ENCODE results near the gene TMUB2. TPM values are rescaled to one million over a fixed set of nuclear protein-coding genes. Genes with fewer than 3 reads are reported as not detected.
A peak's percentile ranks its signal among the peaks of the same experiment; 100 is the strongest.

TMUB2 gene
- total RNA-seq, 2 donors from 2014 or later = 42.9 to 67.2 TPM

- H3K36me3 ChIP-seq = no peaks in the 10 kb centered on the region
- no peaks in the 10 kb centered on the region for H3K9me3 ChIP-seq
- intact Hi-C loops (cut with DNase I) = no loop called here
- no peaks in the 10 kb centered on the region for H3K27me3 ChIP-seq (replicated peaks; ENCODE audit: insufficient read depth)
- no peak overlapping the region for H3K27ac ChIP-seq
- no peak for DNase-seq (ENCODE audit: low spot score)
- WGBS = 87% methylated on average over 8 of the region's 8 CpGs
- no peak for TF ChIP-seq POLR2A (IDR thresholded peaks at IDR 0.05)
- no peak for TF ChIP-seq POLR2AphosphoS5 (IDR thresholded peaks at IDR 0.05)
- no peak for TF ChIP-seq CTCF (IDR thresholded peaks at IDR 0.05)
- H3K4me3 ChIP-seq = no peak overlapping the region
- peaks cover 7% of the 10 kb centered on the region for H3K4me1 ChIP-seq (replicated peaks)
These were observed 2.5 kb upstream of the TMUB2 start for GRCh38 chr17:44184212-44184810.

- intact Hi-C loops (cut with DNase I) = no loop called here
- no peak for TF ChIP-seq POLR2A (IDR thresholded peaks at IDR 0.05)
- TF ChIP-seq CTCF (IDR thresholded peaks at IDR 0.05) = no peak
- TF ChIP-seq POLR2AphosphoS5 (IDR thresholded peaks at IDR 0.05) = no peak
- Histone ChIP-seq H3K36me3 (no peaks in the 10 kb centered on the region), H3K4me3 (peak overlapping the region; percentile 93 to 96), H3K27ac (peak overlapping the region; percentile 99), H3K27me3 (replicated peaks; ENCODE audit: insufficient read depth) (no peaks in the 10 kb centered on the region), H3K9me3 (no peaks in the 10 kb centered on the region), H3K4me1 (replicated peaks) (peaks cover 10% of the 10 kb centered on the region)
- 1% methylated on average over 32 of the region's 32 CpGs for WGBS
- DNase-seq (ENCODE audit: low spot score) = no peak
These were observed 543 bp downstream of the TMUB2 start for GRCh38 chr17:44187131-44187899.

DNA sequence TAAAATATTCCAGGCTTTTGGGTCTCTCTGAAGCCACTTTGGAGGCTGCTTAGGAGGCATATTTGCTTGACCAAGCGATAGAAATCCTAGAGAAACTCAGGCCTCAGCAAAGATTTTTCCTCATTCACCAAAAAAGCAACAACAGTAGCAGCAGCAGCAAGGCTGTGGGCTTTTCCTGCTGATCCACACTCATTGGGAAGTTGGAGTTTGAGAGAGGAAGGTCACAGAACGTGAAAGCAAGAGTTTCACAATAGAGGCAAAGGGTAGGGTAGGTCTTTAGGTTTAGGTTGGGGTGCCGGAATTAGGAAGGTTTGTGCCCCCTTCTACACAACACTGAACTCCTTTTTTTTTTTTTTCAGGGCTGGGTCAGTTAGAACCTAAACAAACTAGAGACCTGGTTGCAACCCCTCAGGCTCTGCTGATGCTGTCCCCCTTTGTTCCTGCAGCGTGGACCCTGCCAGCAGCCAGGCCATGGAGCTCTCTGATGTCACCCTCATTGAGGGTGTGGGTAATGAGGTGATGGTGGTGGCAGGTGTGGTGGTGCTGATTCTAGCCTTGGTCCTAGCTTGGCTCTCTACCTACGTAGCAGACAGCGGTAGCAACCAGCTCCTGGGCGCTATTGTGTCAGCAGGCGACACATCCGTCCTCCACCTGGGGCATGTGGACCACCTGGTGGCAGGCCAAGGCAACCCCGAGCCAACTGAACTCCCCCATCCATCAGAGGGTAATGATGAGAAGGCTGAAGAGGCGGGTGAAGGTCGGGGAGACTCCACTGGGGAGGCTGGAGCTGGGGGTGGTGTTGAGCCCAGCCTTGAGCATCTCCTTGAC is 2.0 kb downstream of the TMUB2 start:
- peaks cover 0 to 4% of the 10 kb centered on the region in 2 donors for H3K36me3 ChIP-seq
- peak overlapping the region in 1 of 2 donors; percentile 99 for H3K27ac ChIP-seq
- H3K4me1 ChIP-seq (replicated peaks) = peaks cover 14% of the 10 kb centered on the region
- no peak for DNase-seq (ENCODE audit: low spot score)
- H3K9me3 ChIP-seq = no peaks in the 10 kb centered on the region
- intact Hi-C loops (cut with DNase I) = no loop called here
- no peak overlapping the region for H3K4me3 ChIP-seq
- TF ChIP-seq POLR2AphosphoS5 (IDR thresholded peaks at IDR 0.05) = no peak
- no peak for TF ChIP-seq CTCF (IDR thresholded peaks at IDR 0.05)
- TF ChIP-seq POLR2A (IDR thresholded peaks at IDR 0.05) = no peak
- 91% methylated on average over 12 of the region's 12 CpGs for WGBS
- no peaks in the 10 kb centered on the region for H3K27me3 ChIP-seq (replicated peaks; ENCODE audit: insufficient read depth)

- H3K36me3 ChIP-seq = peaks cover 5 to 17% of the 10 kb centered on the region in 2 donors
- no peak overlapping the region for H3K4me3 ChIP-seq
- H3K4me1 ChIP-seq (replicated peaks) = peaks cover 14% of the 10 kb centered on the region
- no peak for TF ChIP-seq CTCF (IDR thresholded peaks at IDR 0.05)
- TF ChIP-seq POLR2AphosphoS5 (IDR thresholded peaks at IDR 0.05) = no peak
- TF ChIP-seq POLR2A (IDR thresholded peaks at IDR 0.05) = no peak
- H3K27me3 ChIP-seq (replicated peaks; ENCODE audit: insufficient read depth) = no peaks in the 10 kb centered on the region
- no peak for DNase-seq (ENCODE audit: low spot score)
- H3K27ac ChIP-seq = no peak overlapping the region
- WGBS = 77% methylated on average over 10 of the region's 10 CpGs
- intact Hi-C loops (cut with DNase I) = no loop called here
- H3K9me3 ChIP-seq = no peaks in the 10 kb centered on the region
These were observed 3.7 kb downstream of the TMUB2 start for GRCh38 chr17:44190481-44190880.
